ENCODE data around the gene FAM20C.

GRCh38 chr7:292826-293225 lies 100.5 kb downstream of the FAM20C start:
- TF ChIP-seq EP300 (IDR thresholded peaks at IDR 0.05; ENCODE audit: borderline replicate concordance in 1 of 2, control insufficient read depth in 1 of 2, low read depth in 2 of 2, low read length in 2 of 2), result no peak
- no peak for TF ChIP-seq EZH2 (IDR thresholded peaks at IDR 0.05; ENCODE audit: borderline replicate concordance, control insufficient read depth, low read depth, low read length)
- TF ChIP-seq BCLAF1 (IDR thresholded peaks at IDR 0.05), result no peak
- TF ChIP-seq CEBPZ (IDR thresholded peaks at IDR 0.05; ENCODE audit: low read depth, low read length), result no peak
